Ishikawa (cell line): Measurements from ENCODE around the gene DOCK7.

ENCODE experiments used
- REST ChIP-seq: IDR thresholded peaks from 2 replicates; pipeline ENCODE4 v1.6.1; 2012; ENCODE audit warnings: low read depth, mild to moderate bottlenecking
- TAF1 ChIP-seq: IDR thresholded peaks from 2 replicates; pipeline ENCODE4 v1.6.1; 2012; ENCODE audit warnings: low read depth, mild to moderate bottlenecking

- no peak for TF ChIP-seq REST
- no peak for TF ChIP-seq TAF1
These were observed 248.4 kb downstream of the DOCK7 start for GRCh38 chr1:62439652-62440371.
